ENCODE data around the gene DMRT3. TPM values are rescaled to one million over a fixed set of nuclear protein-coding genes. Genes with fewer than 3 reads are reported as not detected.

DMRT3 gene
- total and polyA plus RNA-seq, 2 experiments from 2014 or later, result 0.28 TPM; not detected in 1

- Histone ChIP-seq H3K9me2 (replicated peaks; ENCODE audit: insufficient read depth) (no peaks in the 10 kb centered on the region), H3K79me2 (no peaks in the 10 kb centered on the region), H3K4me2 (no peak overlapping the region), H3K4me3 (no peak overlapping the region), H2AFZ (no peak overlapping the region), H3K36me3 (replicated peaks; ENCODE audit: insufficient read depth, low read depth) (no peaks in the 10 kb centered on the region), H3K9me3 (ENCODE audit: low read depth) (no peaks in the 10 kb centered on the region), H3K4me1 (ENCODE audit: insufficient read depth) (peaks cover 18% of the 10 kb centered on the region), H3K27me3 (peaks cover 100% of the 10 kb centered on the region), H3K27ac (no peak overlapping the region), H4K20me1 (ENCODE audit: insufficient read depth, poor library complexity, severe bottlenecking) (no peaks in the 10 kb centered on the region)
- TF ChIP-seq EZH2phosphoT487 (IDR thresholded peaks at IDR 0.05; ENCODE audit: low read depth, severe bottlenecking, unreplicated experiment), result peak; percentile 65
- peak; percentile 26 for TF ChIP-seq EZH2 (IDR thresholded peaks at IDR 0.05; ENCODE audit: borderline replicate concordance)
- no peak for TF ChIP-seq CTCF (IDR thresholded peaks at IDR 0.05; ENCODE audit: poor library complexity)
- no peak for DNase-seq (ENCODE audit: low spot score)
- WGBS (ENCODE audit: low lambda C conversion rate, missing lambda C conversion rate), result 6% methylated on average over 15 of the region's 15 CpGs
Measured at GRCh38 chr9:967903-968641, 8.4 kb upstream of the DMRT3 start.

DNA sequence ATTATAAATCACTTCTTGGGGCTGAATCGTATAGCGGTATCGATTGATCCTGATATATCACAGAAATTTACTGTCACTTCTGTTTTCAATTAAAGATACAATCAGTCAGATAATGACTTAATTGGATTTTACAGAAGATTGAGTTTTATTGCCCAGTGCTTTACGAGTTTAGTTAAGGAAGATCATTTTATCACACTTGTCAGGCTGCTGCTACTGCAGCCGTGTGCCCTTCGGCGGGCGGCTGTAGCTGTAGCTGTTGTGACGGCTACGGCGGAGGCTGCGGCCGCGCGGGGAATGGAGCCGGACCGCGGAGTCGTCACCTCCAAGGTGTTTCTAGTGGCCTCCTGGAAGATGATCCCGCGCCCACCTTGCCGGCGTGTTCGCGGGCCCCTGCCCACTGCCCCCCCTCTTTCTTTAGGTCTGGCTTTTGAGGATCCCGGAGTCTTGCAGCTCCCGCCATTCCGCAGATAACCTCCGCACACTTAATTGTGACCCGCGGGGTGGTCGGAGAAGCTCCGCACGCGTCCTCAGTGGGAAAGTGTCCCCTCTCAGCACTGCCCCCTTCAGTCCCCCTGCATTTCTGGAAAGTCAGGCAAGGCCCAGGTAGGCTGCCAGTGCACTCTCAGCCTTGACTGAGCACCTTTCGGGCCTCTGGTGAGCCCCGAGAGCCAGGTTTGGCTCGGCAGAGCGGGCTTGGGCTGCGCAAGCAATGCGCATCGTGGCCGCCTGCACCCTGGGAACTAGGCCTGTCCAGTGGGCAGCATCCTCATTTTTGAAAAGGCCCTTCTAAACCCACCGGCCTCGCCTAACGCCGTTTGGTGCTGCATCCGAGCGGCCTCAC is 6.9 kb upstream of the DMRT3 start:
- Histone ChIP-seq H3K4me1 (ENCODE audit: insufficient read depth) (peaks cover 18% of the 10 kb centered on the region), H3K36me3 (replicated peaks; ENCODE audit: insufficient read depth, low read depth) (no peaks in the 10 kb centered on the region), H3K27ac (no peak overlapping the region), H2AFZ (no peak overlapping the region), H3K79me2 (no peaks in the 10 kb centered on the region), H3K4me2 (peak overlapping the region; percentile 53), H3K4me3 (no peak overlapping the region), H3K9me2 (replicated peaks; ENCODE audit: insufficient read depth) (no peaks in the 10 kb centered on the region), H3K27me3 (peaks cover 100% of the 10 kb centered on the region), H3K9me3 (ENCODE audit: low read depth) (no peaks in the 10 kb centered on the region), H4K20me1 (ENCODE audit: insufficient read depth, poor library complexity, severe bottlenecking) (no peaks in the 10 kb centered on the region)
- TF ChIP-seq EZH2 (IDR thresholded peaks at IDR 0.05; ENCODE audit: borderline replicate concordance), result peak; percentile 90
- peak; percentile 52 for TF ChIP-seq EZH2phosphoT487 (IDR thresholded peaks at IDR 0.05; ENCODE audit: low read depth, severe bottlenecking, unreplicated experiment)
- TF ChIP-seq CTCF (IDR thresholded peaks at IDR 0.05; ENCODE audit: poor library complexity), result no peak
- WGBS (ENCODE audit: low lambda C conversion rate, missing lambda C conversion rate), result 6% methylated on average over 46 of the region's 49 CpGs
- no peak for DNase-seq (ENCODE audit: low spot score)

DNA sequence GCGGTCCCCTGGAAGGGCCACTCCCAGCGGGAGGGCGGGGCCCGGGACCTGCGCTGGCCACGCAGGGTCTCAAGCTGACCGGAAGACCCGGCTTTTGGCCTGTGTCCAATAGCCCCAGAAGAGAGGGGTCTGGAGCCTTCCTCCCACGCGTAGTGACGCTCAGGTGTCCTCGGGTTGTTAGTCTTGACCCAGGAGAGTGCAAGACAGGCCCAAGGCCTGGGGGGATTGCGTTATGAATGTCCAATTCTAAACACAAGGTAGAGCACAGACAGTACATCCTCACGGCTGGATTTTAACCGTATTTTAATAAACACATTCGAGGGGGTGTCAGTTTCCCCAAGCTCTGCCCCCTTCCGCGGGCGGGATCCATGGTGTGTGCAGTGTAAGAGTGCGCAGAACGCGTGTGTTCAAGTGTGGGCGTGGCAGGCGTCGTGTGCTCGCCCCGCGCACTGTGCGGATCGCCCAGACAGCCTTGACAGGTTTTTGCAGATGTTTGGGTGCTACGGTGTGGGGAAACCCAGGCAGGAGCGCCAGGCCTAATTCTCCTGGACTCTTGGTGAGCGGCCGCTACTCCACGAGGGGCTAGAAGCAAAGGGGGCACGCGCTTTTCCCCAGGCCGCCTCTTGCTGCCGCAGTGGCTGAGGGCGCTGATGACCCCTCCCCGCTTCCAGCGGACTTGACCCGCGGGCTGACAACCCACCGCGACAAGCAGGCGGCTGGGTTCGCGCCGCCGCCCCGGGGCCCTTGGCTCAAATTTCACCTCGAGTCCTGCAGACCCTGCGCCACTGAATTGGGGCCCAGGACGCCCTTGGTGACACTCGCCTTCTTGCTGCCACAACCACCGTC is 6.1 kb upstream of the DMRT3 start:
- WGBS (ENCODE audit: low lambda C conversion rate, missing lambda C conversion rate), result 4% methylated on average over 53 of the region's 57 CpGs
- Histone ChIP-seq H3K27ac (no peak overlapping the region), H3K79me2 (no peaks in the 10 kb centered on the region), H4K20me1 (ENCODE audit: insufficient read depth, poor library complexity, severe bottlenecking) (no peaks in the 10 kb centered on the region), H3K4me1 (ENCODE audit: insufficient read depth) (peaks cover 18% of the 10 kb centered on the region), H3K9me2 (replicated peaks; ENCODE audit: insufficient read depth) (no peaks in the 10 kb centered on the region), H3K4me2 (peak overlapping the region; percentile 53), H3K4me3 (no peak overlapping the region), H3K27me3 (peaks cover 100% of the 10 kb centered on the region), H2AFZ (no peak overlapping the region), H3K9me3 (ENCODE audit: low read depth) (no peaks in the 10 kb centered on the region), H3K36me3 (replicated peaks; ENCODE audit: insufficient read depth, low read depth) (no peaks in the 10 kb centered on the region)
- DNase-seq (ENCODE audit: low spot score), result no peak
- no peak for TF ChIP-seq EZH2phosphoT487 (IDR thresholded peaks at IDR 0.05; ENCODE audit: low read depth, severe bottlenecking, unreplicated experiment)
- no peak for TF ChIP-seq CTCF (IDR thresholded peaks at IDR 0.05; ENCODE audit: poor library complexity)
- TF ChIP-seq EZH2 (IDR thresholded peaks at IDR 0.05; ENCODE audit: borderline replicate concordance), result no peak
